ENCODE results near the gene EFCAB3.
"Not testable (repeated sequence)": the region's sequence is repeated elsewhere in the genome, so short reads cannot be mapped to it uniquely, and the experiment has no call there.

GRCh38 chr17:62458483-62458882 is 78.1 kb downstream of the EFCAB3 start:
- not testable (repeated sequence) for TF ChIP-seq POLR2A (IDR thresholded peaks at IDR 0.05)
- TF ChIP-seq, protein P1, sequence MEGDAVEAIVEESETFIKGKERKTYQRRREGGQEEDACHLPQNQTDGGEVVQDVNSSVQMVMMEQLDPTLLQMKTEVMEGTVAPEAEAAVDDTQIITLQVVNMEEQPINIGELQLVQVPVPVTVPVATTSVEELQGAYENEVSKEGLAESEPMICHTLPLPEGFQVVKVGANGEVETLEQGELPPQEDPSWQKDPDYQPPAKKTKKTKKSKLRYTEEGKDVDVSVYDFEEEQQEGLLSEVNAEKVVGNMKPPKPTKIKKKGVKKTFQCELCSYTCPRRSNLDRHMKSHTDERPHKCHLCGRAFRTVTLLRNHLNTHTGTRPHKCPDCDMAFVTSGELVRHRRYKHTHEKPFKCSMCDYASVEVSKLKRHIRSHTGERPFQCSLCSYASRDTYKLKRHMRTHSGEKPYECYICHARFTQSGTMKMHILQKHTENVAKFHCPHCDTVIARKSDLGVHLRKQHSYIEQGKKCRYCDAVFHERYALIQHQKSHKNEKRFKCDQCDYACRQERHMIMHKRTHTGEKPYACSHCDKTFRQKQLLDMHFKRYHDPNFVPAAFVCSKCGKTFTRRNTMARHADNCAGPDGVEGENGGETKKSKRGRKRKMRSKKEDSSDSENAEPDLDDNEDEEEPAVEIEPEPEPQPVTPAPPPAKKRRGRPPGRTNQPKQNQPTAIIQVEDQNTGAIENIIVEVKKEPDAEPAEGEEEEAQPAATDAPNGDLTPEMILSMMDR (IDR thresholded peaks at IDR 0.05): not testable (repeated sequence)
